GM19463 (cell line): Measurements from ENCODE around the gene DLST.

Source experiments
- ATAC-seq: cut with Tn5 transposase; IDR thresholded peaks from one replicate; pipeline ENCODE4 v1.9.1; 2021; ENCODE audit warnings: mild to moderate bottlenecking, moderate library complexity; ENCODE audit not compliant: unreplicated experiment

Gene DLST

DNA sequence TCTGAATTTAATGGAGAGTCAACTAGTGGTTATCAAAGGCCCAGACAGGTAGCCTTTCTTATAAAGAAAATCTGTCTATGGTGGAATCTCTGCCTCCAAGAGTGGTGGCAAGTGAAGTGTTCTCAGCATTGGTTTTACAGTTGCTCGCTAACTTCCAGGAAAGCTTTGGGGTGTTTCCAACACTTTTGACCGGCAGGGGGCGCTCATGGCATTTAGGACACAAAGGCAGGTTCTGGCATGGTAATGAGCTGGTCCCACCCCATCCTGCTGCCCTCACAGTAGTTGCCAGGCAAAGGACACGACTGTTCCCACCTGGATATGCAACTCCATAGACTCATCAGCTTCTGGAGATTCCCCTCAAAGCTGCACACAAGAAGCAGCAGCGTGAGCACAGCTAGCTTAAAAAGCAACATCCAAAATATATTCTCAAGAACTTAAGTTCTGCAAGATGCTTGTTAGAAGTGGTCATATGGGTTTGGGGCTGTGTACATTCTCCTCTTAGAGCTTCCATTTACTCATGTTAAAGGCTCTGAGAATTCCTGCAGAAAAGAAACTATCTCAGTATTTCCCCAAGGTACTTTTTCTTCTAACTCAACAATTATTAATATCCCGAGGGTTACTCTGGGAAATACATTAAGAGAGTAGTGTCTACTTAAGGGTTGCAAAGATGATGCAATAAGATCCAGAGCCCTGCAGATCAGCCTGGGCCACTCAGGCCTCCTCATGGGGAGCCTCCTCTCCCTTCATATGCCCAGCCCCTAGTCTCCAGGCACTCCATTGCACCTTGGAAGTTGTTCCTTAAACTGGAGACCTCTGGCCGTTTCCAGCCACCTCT lies 20.6 kb upstream of the DLST start:
- no peak for ATAC-seq

DNA sequence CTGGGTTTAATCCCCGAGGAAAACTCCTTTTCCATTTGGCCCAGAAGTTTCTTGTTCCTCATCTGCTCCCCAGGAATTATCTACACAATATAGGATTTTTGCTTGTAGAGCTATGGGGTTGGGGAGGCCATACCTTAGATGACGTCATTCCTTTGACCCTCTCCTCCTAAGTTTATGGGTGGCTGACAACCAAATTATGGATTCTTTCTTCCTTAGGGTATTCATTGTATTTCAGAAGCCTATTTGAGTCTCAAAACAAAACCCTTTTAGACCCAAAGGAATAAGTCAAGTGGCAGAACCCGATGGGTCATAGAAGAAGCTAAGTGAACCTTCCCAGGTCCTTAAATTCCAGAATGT lies 20.0 kb upstream of the DLST start:
- no peak for ATAC-seq

GRCh38 chr14:74863274-74863673 lies 18.4 kb upstream of the DLST start:
- ATAC-seq: no peak

DNA sequence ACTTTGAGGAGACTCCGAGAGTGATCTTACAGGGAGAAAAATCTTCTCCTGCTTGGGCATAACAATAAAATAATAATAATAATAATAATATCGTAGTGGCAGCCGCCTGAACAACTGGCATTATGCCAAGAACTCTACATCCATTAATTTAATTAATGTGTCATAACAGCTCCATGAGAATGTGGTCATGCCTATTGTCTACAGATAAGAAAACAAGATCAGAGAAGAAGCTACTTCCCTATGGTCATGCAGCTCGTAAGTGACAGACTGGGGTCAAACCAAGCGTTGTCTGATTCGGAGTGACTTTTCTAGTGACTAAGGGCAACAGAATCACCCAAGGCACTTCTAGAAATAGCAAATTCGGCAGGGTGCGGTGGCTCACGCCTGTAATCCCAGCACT lies 17.5 kb upstream of the DLST start:
- ATAC-seq: no peak

GRCh38 chr14:74865156-74865555 lies 16.6 kb upstream of the DLST start:
- no peak for ATAC-seq

GRCh38 chr14:74866708-74867389 lies 14.9 kb upstream of the DLST start:
- ATAC-seq: no peak

DNA sequence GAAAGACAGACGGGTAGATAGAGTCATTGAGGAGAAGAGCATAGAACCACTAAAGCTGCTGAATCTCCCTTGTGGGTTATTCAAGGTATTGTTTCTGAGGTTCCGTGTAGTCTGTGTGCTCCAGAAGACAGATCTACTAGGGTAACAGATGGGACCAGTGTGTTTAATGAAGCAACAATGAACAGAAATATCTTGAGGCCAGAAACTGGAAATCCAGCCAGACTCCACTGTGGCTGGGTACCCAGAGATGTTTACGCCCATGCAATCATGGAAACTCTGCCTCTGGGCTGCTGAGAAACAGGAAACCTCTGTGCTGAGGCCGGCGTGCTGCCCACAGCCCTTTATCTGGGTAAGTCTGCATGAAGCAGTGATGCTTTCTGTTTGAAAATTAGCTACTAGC lies 14.0 kb upstream of the DLST start:
- no peak for ATAC-seq

GRCh38 chr14:74868739-74869138 lies 13.0 kb upstream of the DLST start:
- ATAC-seq: no peak

DNA sequence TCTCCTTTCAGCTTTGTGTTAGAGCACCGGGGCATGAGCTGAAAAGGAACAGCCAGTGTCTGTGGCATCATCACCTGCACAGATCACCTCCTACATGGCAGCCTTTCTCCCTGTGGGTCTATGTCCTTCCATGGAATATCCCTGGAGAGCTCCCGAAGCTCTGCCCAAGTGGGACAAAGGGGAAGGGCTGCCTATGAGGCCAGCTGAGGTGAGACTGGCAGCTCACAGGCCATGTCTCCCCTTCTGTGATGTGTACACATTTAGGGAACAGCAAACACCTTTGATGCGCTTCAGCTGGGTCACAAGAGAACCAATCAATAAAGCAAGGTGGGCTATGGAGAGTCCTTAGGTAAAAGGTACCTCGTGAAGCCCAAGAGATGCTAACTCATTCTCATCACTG lies 9.9 kb upstream of the DLST start:
- no peak for ATAC-seq

- no peak for ATAC-seq
Observed at GRCh38 chr14:74875204-74875603, 6.5 kb upstream of the DLST start.

- ATAC-seq: no peak
Observed at GRCh38 chr14:74875941-74876913, 5.5 kb upstream of the DLST start, which contains the start of gene PROX2. TSS of gene PROX2 (minus strand) at chr14:74876145. CDS start at chr14:74863834, 12,311 bp downstream.

GRCh38 chr14:74879427-74880182 lies 2.1 kb upstream of the DLST start:
- ATAC-seq: no peak

DNA sequence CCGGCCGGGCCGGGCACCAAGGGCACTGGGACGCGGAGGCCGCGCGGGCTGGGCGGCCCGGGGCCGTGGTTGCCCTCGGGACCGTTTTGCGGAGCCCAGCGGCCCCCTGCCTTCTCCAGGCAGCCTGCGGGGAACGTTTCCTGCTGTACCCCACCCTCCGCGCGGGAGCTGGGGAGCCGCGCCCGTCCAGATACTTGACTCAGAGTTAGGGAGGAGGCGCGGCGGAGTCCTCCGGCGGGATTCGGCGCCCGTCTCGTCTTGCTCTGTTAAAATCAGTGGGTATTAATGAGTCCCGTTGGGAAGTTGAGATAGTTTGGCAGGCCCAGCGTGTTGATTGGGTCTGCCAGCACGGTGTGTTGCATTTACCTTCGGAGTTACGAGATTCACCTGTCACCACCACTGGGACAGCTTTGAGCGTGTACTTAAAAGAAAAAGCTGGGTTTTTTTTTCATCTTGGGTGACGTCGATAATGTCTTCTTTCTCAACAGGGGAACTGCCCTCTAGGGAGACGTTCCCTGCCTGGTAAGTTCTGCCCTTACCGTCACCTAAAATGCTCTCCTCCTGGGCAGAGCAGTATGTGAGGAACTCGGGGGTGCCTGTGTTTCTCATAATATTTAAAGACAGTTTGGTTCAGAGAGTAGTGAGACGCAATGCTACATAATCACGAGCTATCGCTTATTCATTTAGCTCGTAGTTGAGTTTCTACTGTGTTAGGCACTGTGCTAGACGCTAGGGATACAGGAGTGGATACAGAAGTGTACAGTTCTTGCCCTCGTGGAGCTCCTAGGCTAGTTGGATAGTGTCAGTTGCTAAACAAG lies 596 bp downstream of the DLST start:
- peak; percentile 33 for ATAC-seq

DNA sequence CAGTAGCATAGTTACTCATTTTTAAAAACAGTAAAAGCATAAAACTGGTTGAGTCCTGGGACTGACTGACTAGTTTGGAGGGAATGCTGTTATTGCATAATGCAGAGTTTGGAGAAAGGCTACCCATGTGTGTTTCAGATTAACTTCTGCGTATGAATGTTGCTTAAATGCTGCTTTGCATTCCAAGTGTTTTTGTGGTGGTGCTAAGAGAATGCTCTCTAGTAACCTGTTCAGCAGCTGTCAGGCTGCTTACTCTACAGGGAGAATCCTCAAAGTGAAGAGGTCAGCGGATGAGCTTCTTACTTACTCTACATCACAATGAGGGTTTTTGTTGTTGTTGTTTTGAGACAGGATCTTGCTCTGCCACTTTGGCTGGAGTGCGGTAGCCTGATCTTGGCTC lies 4.3 kb downstream of the DLST start:
- no peak for ATAC-seq

GRCh38 chr14:74888164-74889158 lies 6.7 kb downstream of the DLST start:
- ATAC-seq: no peak

DNA sequence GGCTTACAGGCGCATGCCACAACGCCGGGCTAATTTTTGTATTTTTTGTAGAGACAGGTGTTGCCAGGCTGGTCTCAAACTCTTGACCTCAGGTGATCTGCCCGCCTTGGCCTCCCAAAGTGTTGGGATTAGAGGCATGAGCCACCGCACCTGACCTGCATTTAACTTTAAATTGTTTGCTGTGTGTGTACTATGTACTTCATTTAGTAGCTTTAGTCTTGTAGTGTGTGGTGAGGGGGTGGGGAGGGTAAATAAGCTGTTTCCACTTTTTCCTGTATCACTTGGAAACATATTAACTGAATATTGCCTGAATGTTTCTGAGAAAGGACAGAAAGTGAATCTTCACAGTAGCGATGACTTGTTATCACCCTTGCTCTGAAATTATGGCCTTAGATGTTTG lies 8.5 kb downstream of the DLST start:
- ATAC-seq: no peak

GRCh38 chr14:74891870-74892269 lies 10.2 kb downstream of the DLST start:
- ATAC-seq: no peak

DNA sequence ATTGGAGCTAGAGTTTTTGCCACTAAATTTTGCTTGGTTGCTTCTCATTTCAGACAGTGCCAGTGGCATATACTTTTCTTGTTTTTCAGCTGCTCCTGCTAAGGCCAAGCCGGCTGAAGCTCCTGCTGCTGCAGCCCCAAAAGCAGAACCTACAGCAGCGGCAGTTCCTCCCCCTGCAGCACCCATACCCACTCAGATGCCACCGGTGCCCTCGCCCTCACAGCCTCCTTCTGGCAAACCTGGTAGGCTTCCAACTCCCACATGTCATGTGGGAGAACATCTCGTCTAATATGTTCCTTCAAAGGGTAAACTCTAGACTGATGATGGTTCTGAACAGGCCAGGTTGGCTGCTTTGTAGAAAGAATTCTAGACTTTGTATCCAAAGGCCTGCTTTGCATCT lies 11.0 kb downstream of the DLST start:
- no peak for ATAC-seq
